Measurements from ENCODE around the gene APOC4.
A peak's percentile ranks its signal among the peaks of the same experiment; 100 is the strongest.
"Not testable (repeated sequence)": the region's sequence is repeated elsewhere in the genome, so short reads cannot be mapped to it uniquely, and the experiment has no call there.

Gene APOC4

DNA sequence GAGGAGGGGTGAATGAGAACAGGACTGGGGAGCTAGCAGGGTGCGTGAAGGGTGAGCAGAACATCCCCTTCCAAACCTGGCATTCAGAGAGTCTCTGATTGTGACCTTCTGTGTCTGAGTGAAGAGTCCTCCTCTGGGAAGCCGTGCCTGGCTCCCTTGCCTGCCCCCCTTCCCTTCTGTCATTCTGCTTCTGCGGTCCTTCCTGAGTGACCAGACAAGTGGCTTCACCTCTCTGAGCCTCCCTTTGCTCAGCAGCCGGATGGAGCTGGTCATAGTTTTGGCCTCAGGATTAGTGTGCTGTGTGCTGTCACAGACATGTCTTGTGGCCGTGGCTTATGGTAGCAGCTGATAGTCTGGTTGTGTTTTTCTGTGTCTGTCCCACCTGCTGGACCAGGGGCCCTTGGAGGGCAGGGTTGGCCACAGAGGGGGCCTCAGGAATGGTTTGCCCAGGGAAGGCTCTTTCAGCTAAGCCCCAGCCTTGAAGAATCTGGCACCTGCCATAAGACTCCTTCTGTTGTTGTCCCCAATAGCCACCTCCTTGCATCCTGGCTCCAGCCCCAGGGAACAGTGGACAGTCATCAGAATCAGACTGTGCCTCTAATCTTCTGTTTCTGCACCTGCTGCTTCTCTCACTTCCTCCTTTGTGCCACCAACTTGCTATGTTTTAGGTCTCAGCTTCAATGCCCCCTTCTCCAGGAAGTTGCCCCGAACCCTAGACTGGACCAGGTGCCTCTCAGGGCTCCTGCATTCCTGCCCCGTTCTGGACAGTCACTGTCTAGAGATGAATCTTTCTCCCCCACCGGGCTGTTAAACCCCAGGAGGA is 19.1 kb downstream of the APOC4 start:
- no peak for DNase-seq

DNA sequence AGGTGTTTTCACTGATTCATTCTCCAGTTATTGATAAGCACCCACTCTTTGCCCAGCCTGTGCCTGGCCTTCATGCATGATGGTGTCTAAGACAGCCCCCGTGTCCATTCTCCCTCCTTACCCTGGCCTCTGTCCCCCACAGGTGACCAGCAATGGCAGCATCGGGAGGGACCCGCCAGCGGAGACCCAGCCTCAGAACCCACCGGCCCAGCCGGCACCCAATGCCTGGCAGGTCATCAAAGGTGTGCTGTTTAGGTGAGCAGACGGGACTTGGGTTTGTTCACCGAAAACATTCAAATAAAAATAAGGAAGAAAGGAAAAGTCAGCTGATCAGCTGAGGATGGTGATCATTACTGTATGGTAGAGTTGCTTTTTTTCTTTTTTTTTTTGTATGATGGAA is 19.8 kb downstream of the APOC4 start:
- no peak for DNase-seq

DNA sequence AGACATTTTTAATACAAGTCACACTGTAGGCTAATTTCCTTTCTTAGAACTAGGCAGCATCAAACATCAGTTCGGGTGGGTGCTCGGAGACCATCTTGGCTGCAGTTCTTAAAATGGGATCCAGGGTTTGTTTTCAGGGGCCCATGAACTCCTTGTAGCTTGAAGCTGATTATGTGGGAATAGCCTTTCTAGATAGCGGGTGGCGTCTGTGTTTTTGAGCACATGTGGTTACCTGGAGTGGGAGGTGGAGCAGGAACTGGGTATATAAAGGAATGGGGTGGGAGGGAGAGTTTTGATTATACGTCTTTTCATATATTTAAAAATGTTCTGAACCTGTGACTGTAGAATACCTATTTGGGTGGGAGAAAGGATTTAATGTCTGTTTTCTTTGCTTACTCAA is 26.1 kb downstream of the APOC4 start:
- no peak for DNase-seq

DNA sequence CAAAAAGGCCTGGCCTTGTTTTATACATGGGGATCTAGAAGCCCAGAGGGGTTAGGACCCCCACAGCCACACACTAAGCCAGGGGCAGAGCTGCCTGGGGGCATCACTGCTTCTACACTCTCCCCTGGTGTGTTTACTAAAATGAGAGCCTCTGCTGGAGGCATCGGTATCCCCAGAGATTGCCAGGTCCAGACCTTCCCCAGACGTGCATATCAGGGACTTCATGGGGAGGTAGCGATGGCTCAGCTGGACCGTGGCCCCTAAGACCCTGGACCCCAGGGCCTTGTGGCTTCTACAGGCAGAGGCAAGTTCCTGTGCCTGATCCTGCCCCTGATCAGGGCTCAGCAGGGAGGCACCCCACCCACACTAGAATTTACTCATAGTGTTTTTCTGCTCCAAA is 26.6 kb downstream of the APOC4 start:
- DNase-seq = no peak

DNA sequence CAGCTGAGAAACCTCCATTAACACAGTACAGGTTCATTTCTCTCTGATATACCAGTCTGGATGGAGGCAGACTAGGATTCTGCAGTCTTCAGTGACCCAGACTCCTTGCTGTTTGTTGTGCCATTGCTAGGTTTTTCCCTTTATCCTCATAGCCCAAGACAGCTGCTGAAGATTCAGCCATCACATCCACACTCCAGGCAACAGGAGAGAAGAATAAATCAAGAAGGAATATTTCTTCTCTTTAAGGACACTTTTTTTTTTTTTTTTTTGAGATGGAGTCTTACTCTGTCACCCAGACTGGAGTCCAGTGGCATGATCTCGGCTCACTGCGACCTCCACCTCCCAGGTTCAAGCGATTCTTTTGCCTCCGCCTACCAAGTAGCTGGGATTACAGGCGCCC is 27.4 kb downstream of the APOC4 start:
- no peak for DNase-seq

DNA sequence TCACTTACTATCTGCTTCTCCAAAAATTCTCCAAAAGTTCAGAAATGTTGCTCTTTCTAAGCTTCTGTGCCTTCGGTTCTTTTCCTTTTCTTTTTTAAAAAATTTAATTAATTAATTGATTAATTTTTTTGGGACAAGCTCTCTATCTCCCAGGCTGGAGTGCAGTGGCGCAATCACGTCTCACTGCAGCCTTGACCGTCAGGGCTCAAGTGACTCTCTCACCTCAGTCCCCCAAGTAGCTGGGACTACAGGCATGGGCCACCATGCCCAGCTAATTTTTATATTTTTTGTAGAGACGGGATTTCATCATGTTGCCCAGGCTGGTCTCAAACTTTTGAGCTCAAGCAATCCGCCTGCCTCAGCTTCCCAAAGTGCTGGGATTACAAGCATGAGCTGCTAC is 29.4 kb downstream of the APOC4 start:
- not testable (repeated sequence) for DNase-seq

DNA sequence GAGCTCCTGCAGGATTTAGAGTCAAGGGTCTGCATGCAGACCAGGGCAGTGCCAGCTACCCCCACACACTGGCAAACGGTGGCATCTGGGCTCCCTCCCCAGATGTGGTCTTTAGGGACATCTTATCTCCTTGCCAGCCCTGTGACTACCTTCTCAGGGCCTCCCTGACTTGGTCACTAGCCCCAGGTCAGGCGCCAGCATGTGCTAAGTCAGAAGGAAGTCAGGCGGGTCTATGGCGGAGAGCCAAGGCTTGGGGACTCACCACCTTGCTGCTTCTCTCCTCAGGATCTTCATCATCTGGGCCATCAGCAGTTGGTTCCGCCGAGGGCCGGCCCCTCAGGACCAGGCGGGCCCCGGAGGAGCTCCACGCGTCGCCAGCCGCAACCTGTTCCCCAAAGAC is 30.8 kb downstream of the APOC4 start:
- DNase-seq = peak in 1 of 2 donors; percentile 17

DNA sequence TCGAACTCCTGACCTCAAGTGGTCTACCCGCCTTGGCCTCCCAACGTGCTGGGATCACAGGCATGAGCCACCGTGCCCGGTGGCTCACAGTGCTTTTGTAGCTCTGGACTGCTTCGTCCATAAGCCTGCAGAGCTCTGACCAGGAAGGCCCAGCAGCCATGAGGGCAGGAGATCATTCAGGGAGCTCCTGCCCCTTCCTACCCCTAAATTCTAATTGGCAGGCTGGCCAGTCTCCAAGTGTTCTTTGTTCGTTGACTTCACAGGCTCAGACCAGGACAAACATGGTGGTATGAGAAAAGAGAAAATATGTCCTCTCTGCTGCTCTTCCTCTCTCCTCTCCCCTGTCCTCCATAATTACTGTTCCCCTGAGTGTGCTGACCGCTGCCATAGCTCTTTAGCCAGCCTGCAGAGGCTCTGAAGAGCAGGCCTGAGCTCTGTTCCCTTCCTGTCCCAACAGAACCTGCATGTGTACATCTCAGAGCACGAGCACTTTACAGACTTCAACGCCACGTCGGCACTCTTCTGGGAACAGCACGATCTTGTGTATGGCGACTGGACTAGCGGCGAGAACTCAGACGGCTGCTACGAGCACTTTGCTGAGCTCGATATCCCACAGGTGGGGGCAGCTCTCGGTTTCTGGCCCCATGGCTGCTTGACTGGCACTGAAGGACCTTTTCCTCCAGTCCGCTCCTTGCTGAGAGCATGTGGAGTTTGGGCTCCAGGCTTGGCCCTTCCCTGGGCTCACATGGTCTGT is 32.1 kb downstream of the APOC4 start:
- DNase-seq = no peak

DNA sequence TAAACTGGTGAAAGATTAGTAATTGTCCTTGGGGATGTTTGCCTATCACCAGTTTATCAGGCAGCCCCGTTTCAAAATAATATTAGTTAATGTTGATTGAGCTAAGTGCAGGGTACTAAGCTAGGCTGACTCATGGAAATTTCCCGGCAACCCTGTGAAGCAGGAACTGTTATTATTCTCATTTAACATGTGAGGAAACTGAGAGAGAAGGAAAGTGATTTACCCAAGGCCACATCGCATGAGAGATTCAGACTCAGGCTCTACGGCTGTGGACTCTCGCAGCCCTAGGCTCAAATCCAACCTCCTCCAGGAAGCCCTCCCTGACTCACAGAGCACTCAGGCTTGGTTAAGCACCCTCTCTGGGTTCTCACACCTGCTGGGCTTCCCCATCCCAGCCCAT is 32.8 kb downstream of the APOC4 start:
- no peak for DNase-seq

DNA sequence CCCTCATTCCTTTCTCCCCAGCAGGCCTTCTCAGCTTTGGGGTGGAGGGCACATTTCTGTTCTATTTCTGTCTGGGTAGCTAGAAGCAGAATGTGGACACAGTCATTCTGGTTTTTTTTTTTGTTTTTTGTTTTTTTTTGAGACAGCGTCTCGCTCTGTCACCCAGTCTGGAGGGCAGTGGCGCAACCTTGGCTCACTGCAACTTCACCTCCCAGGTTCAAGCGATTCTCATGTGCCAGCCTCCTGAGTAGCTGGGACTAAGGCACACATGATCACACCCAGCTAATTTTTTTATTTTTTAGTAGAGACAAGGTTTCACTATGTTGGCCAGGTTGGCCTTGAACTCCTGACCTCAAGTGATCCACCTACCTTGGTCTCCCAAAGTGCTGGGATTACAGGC is 33.4 kb downstream of the APOC4 start:
- DNase-seq = no peak

DNA sequence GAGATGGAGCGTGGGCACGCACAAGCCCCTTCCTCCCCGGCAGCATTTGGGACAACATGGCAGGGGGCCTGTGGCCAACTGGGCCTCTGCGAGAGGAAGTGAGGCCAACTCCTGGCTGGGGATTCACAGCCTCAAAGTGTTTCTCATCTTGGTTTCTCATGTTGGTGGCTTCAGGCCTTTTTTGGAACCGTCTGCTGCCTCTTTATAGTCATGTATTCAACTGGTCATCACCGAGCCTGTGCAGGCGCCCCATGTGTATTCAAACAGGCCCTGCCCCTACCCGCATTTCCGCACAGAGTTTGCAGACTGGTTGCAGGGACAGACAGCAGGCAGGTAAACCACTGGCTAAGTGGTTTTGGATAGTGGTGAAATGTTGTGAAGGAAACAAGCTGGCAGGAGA is 42.0 kb downstream of the APOC4 start:
- DNase-seq = no peak

DNA sequence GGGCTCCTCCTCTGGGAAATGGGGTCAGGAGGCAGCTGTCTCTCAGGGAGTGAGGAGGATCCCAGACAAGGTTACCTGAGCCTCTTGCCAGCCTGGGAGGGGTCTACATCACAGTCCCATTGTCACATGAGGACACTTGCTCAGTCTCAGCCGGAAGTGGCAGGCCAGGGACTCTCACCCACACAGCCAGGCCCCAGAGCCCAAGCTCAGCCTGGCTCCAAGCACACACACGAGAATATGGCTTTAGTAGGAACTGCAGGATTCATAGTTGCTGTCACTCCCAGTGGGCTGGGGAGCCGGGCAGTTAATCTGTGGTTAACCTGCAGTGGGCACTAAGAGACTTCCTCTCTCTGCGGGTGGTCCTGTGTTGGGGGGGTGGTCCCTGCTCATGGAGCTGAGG is 43.4 kb downstream of the APOC4 start:
- DNase-seq = no peak

DNA sequence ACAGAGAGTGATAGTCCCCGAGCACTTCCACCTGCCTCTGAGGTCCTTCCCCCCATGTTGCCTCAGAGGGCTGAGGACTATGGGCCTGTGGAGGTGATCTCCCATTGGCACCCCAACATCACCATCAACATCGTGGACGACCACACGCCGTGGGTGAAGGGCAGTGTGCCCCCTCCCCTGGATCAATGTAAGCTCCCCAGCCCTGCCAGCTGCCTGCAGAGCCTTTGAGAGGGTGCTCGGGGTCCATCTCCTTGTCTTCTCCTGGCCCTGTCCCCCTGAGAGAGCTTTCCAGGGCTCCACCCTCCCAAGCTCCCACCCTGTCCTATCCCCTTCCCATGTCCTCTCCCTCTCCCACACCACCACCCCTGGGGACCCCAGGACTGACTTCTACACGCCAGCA is 44.4 kb downstream of the APOC4 start:
- no peak for DNase-seq

DNA sequence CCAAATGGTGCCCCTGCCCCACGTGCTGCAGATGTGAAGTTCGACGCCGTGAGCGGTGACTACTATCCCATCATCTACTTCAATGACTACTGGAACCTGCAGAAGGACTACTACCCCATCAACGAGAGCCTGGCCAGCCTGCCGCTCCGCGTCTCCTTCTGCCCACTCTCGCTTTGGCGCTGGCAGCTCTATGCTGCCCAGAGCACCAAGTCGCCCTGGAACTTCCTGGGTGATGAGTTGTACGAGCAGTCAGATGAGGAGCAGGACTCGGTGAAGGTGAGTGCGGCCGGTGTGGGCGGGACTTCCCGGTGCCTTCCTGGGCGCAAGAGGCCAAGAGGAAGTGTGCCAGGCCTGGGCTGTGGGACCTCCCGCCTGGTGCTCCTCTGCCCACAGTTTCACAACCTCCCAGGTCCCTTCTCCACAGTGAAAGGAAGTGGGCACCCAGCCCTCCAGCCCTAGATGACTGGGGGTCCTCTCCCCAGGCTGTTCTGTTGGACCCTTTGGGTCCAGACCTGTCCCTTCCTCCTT is 45.2 kb downstream of the APOC4 start:
- DNase-seq = no peak

DNA sequence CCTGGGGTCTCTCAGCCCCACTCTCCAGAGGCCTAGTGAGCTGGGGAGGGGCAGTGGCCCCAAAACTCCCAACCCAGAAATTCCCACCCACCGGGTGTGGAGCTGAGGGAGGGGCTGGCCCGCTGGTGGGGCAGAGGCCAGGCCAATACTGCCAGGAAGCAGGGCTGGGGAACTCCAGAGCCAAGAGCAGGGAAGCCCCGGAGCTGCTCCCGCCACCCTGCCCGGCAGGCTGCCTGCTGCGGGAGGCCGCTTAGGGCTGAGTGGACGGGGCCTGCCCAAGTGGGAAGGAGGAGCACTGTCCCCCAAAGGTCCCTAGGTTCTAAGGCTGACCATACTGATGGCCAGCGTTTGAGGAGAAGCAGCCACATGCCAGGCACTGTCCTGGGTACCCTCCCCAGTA is 46.2 kb downstream of the APOC4 start:
- no peak for DNase-seq

DNA sequence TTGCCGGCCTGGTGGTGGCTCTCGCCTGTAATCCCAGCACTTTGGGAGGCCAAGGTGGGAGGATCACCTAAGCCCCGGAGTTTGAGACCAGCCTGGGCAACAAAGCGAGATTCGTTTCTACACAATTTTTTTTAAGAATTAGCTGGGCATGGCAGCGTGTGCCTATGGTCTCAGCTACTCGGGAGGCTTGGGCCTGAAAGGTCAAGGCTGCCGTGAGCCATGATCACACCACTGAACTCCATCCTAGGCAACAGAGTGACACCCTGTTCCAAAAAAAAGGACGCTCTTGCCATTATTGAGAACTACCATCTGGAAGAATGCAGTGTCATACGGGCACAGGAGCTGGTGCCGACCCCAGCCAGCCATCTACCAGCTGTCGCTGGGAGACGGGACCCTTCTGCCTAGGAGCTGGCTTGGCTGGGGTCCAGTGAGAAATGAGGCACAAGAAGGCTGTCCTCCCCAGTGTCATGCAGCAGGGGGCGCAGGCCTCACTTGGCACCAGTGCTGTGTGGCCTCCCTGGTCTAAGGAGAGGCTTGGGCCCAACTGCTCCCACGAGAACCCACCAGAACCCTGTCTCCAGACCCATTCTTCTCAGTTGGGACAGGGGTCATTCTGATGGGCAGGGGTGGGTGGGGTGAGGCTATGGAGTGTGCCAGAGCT is 47.0 kb downstream of the APOC4 start:
- peak; percentile 42 to 54 for DNase-seq

DNA sequence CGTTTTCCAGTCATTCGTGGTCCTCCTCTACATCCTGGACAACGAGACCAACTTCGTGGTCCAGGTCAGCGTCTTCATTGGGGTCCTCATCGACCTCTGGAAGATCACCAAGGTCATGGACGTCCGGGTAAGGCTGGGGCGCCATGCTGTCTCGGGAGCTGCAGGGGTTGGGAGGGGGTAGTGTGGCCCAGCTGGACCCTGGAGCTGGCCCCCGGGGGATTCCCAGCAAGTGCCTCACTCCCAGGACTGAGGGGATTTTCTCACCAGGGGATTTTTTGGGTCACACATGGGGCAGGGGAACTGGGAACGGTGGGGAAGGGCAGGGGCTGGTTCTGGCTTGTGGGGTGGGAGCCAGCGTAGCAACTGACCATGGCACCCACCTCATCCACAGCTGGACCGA is 48.4 kb downstream of the APOC4 start:
- no peak for DNase-seq

DNA sequence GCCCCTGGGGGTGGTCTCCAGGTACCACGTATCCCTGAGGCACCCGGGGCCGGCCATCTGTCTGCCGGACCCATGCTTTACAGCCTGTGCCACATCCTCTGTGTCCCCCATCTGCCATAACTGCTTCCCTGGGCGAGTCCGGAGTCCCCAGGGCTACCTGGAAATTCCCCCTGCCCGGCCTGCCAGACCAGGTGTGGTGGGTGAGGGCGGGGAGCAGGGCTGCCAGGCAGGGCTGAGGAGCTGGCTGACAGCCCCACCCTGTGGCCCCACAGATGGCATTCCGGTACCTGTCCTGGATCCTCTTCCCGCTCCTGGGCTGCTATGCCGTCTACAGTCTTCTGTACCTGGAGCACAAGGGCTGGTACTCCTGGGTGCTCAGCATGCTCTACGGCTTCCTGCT is 48.9 kb downstream of the APOC4 start:
- no peak for DNase-seq

DNA sequence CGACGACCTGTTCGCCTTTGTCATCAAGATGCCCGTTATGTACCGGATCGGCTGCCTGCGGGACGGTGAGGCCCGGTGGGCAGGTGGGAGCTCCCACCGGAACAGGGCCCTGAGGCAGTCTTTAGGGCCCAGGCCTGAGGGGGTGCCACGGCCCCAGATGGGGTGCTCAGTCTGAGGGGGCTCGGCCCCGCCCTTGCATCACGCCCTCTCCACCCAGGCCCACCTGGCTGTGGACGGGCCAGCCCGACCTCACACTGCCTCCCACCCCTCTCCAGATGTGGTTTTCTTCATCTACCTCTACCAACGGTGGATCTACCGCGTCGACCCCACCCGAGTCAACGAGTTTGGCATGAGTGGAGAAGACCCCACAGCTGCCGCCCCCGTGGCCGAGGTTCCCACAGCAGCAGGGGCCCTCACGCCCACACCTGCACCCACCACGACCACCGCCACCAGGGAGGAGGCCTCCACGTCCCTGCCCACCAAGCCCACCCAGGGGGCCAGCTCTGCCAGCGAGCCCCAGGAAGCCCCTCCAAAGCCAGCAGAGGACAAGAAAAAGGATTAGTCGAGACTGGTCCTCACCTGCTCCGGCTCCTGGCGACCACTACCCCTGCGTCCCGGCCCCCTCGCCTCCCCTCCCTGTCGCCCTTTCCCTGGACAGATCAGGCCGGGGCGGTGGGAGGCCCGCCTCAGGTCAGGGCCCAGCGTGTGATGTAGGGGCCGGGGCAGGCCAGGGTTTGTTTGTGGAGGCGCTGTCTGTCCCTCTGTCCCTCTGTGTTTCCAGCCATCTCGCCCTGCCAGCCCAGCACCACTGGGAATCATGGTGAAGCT is 50.5 kb downstream of the APOC4 start:
- DNase-seq = no peak

DNA sequence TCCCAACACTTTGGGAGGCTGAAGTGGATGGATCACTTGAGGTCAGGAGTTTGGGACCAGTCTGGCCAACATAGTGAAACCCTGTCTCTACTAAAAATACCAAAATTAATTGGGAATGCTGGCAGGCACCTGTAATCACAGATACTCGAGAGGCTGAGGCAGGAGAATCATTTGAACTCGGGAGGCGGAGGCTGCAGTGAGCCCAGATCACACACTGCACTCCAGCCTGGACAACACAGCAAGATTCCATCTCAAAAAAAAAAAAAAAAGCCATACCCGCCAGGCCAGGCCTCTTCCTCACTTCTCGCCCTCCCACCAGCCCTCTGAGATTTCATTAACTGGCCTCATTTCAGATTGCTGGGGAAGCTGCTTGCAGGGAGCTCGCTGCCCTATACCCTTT is 51.5 kb downstream of the APOC4 start:
- no peak for DNase-seq

DNA sequence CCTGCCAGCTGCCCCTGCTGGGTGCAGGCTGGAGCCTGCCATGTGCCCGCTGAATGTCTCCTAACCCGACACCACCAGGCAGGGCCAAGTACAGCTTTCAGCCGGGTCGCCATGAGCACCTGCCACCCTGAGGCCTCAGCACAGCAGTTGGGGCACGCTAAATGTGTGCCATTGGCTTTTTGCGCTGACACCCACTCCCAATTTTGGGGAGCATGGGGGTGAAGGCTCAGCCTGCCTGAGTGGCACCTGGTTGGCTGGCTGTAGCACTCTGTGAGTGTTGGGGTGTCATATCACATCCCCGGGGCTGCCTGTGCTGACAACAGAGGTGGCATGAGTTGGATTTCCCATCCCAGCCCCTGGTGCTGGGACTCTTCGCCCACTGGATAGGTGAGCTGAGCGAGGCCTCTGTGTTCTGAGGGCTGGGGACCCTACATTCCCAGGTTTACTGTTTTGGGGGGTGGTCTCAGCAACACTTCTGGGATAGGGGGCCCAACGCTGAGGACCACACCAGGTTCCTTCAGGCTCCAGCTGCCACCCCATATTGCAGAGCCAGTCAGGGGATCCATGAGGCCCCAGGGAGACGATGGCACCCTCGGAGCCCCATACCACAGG is 52.0 kb downstream of the APOC4 start:
- DNase-seq = no peak
